ENCODE measurements around the gene PRM2.

PRM2 gene

GRCh38 chr16:11276143-11276895, at the start of gene PRM2:
TSS of gene PRM2 (minus strand) at chr16:11276480. CDS start at chr16:11276370, 110 bp downstream.
- DNase-seq = no peak

- peak; percentile 27 to 55 for DNase-seq
These were observed 49.3 kb upstream of the PRM2 start for GRCh38 chr16:11325404-11326083.

GRCh38 chr16:11323551-11324336, 47.5 kb upstream of the PRM2 start:
- DNase-seq = no peak

- no peak for DNase-seq
These were observed 46.5 kb upstream of the PRM2 start for GRCh38 chr16:11322823-11323222.

- no peak for DNase-seq
These were observed 45.4 kb upstream of the PRM2 start for GRCh38 chr16:11321662-11322061.

- no peak for DNase-seq
These were observed 43.9 kb upstream of the PRM2 start for GRCh38 chr16:11320170-11320569.

GRCh38 chr16:11319529-11320146, 43.4 kb upstream of the PRM2 start:
- DNase-seq = no peak

- DNase-seq = no peak
These were observed 42.5 kb upstream of the PRM2 start for GRCh38 chr16:11318817-11319216.

- DNase-seq = no peak
These were observed 40.2 kb upstream of the PRM2 start for GRCh38 chr16:11316331-11317015.

GRCh38 chr16:11315510-11315909, 39.2 kb upstream of the PRM2 start:
- DNase-seq = no peak

- no peak for DNase-seq
These were observed 38.1 kb upstream of the PRM2 start for GRCh38 chr16:11314309-11314894.

GRCh38 chr16:11313493-11314308, 37.4 kb upstream of the PRM2 start:
- no peak for DNase-seq

GRCh38 chr16:11312718-11313492, 36.6 kb upstream of the PRM2 start:
- peak; percentile 65 to 79 for DNase-seq

- peak; percentile 66 to 77 for DNase-seq
These were observed 34.8 kb upstream of the PRM2 start for GRCh38 chr16:11310997-11311561.

GRCh38 chr16:11310634-11310977, 34.3 kb upstream of the PRM2 start:
- DNase-seq = no peak

GRCh38 chr16:11309895-11310633, 33.8 kb upstream of the PRM2 start:
- DNase-seq = peak in 1 of 2 donors; percentile 72

- DNase-seq = peak in 1 of 2 donors; percentile 59
These were observed 32.4 kb upstream of the PRM2 start for GRCh38 chr16:11308493-11309283.

Data from CD4-positive, alpha-beta T cell treated with Interferon alpha-2 for 1 hour (primary cell).